GM12878 (cell line): ENCODE results near the gene CLRN3.

Experiments
- ATF3 ChIP-seq: IDR thresholded peaks from 2 replicates; pipeline ENCODE4 v1.6.1; 2011; ENCODE audit warnings: low read depth, mild to moderate bottlenecking, low read length, moderate library complexity, borderline replicate concordance; ENCODE audit errors: extremely low read depth
- CTCF ChIP-seq, 3 experiments: IDR thresholded peaks in 2 of 3; conservative IDR thresholded peaks in 1 of 3; 2 replicates each; pipeline ENCODE4 v1.5.1; 2011; ENCODE audit warnings: low read depth in 3 of 3, low read length in 3 of 3, mild to moderate bottlenecking in 3 of 3, control low read depth in 2 of 3, moderate library complexity in 2 of 3, inconsistent platforms in 1 of 3, mixed read lengths in 1 of 3; ENCODE audit not compliant: control insufficient read depth in 2 of 3, insufficient read depth in 1 of 3; ENCODE audit errors: extremely low read depth in 1 of 3
- E2F8 ChIP-seq: fragments of 450-650 bp; IDR thresholded peaks from 2 replicates; pipeline ENCODE4 v1.6.1; 2018; ENCODE audit warnings: mild to moderate bottlenecking, low read depth, moderate library complexity; ENCODE audit not compliant: partially characterized antibody
- EED ChIP-seq: sonication (generic); IDR thresholded peaks from 2 replicates; pipeline ENCODE4 v1.6.1; 2016; ENCODE audit warnings: antibody characterized with exemption, low read depth
- EP300 ChIP-seq, 2 experiments: fragments of 150-350 bp in 1 of 2; IDR thresholded peaks; 2 replicates each; pipeline ENCODE4 v1.6.1; 2011 to 2012; ENCODE audit warnings: low read depth in 2 of 2, low read length in 2 of 2, borderline replicate concordance in 1 of 2, improper control_type of control experiment in 1 of 2, inconsistent platforms in 1 of 2; ENCODE audit not compliant: control insufficient read depth in 1 of 2
- EZH2 ChIP-seq: IDR thresholded peaks from 2 replicates; pipeline ENCODE4 v1.6.1; 2012; ENCODE audit warnings: low read depth, mild to moderate bottlenecking, control low read depth, inconsistent platforms, low read length, borderline replicate concordance; ENCODE audit not compliant: control insufficient read depth
- HDGF ChIP-seq: fragments of 450-650 bp; IDR thresholded peaks from 2 replicates; pipeline ENCODE4 v1.6.1; 2016; ENCODE audit warnings: antibody characterized with exemption
- NR2C1 ChIP-seq: fragments of 450-650 bp; IDR thresholded peaks from 2 replicates; pipeline ENCODE4 v1.6.1; 2017; ENCODE audit warnings: antibody characterized with exemption, mild to moderate bottlenecking, moderate library complexity
- POLR2A ChIP-seq: IDR thresholded peaks from 2 replicates; pipeline ENCODE4 v1.6.1; 2011; ENCODE audit warnings: low read depth, mild to moderate bottlenecking, low read length
- RFX5 ChIP-seq: IDR thresholded peaks from 2 replicates; pipeline ENCODE4 v1.6.1; 2011; ENCODE audit warnings: low read depth, low read length, improper control_type of control experiment
- YY1 ChIP-seq: IDR thresholded peaks from 2 replicates; pipeline ENCODE4 v1.6.1; 2011; ENCODE audit warnings: low read depth, mild to moderate bottlenecking, low read length

GRCh38 chr10:127867805-127868204 lies 24.9 kb downstream of the CLRN3 start:
- no peak for TF ChIP-seq CTCF (IDR thresholded peaks at IDR 0.05 in 2 of 3, conservative IDR thresholded peaks at IDR 0.05 in 1 of 3; ENCODE audit: control insufficient read depth in 2 of 3, extremely low read depth in 1 of 3, insufficient read depth in 1 of 3, low read depth in 3 of 3, low read length in 3 of 3)
- TF ChIP-seq RFX5, result no peak
- TF ChIP-seq EP300 (IDR thresholded peaks at IDR 0.05; ENCODE audit: borderline replicate concordance in 1 of 2, control insufficient read depth in 1 of 2, low read depth in 2 of 2, low read length in 2 of 2), result no peak
- no peak for TF ChIP-seq YY1
- no peak for TF ChIP-seq ATF3
- no peak for TF ChIP-seq EED
- no peak for TF ChIP-seq EZH2
- TF ChIP-seq NR2C1, result no peak
- no peak for TF ChIP-seq HDGF
- TF ChIP-seq POLR2A, result no peak
- TF ChIP-seq E2F8, result no peak
